ENCODE results near the gene PXMP2.

The PXMP2 gene

GRCh38 chr12:132754160-132754932 is 67.0 kb downstream of the PXMP2 start:
- no peak for DNase-seq (ENCODE audit: low spot score)

Data from LoVo (cell line).